Measurements from ENCODE around the gene LAMA1. TPM values are rescaled to one million over a fixed set of nuclear protein-coding genes. Genes with fewer than 3 reads are reported as not detected.

Gene LAMA1, protein sequence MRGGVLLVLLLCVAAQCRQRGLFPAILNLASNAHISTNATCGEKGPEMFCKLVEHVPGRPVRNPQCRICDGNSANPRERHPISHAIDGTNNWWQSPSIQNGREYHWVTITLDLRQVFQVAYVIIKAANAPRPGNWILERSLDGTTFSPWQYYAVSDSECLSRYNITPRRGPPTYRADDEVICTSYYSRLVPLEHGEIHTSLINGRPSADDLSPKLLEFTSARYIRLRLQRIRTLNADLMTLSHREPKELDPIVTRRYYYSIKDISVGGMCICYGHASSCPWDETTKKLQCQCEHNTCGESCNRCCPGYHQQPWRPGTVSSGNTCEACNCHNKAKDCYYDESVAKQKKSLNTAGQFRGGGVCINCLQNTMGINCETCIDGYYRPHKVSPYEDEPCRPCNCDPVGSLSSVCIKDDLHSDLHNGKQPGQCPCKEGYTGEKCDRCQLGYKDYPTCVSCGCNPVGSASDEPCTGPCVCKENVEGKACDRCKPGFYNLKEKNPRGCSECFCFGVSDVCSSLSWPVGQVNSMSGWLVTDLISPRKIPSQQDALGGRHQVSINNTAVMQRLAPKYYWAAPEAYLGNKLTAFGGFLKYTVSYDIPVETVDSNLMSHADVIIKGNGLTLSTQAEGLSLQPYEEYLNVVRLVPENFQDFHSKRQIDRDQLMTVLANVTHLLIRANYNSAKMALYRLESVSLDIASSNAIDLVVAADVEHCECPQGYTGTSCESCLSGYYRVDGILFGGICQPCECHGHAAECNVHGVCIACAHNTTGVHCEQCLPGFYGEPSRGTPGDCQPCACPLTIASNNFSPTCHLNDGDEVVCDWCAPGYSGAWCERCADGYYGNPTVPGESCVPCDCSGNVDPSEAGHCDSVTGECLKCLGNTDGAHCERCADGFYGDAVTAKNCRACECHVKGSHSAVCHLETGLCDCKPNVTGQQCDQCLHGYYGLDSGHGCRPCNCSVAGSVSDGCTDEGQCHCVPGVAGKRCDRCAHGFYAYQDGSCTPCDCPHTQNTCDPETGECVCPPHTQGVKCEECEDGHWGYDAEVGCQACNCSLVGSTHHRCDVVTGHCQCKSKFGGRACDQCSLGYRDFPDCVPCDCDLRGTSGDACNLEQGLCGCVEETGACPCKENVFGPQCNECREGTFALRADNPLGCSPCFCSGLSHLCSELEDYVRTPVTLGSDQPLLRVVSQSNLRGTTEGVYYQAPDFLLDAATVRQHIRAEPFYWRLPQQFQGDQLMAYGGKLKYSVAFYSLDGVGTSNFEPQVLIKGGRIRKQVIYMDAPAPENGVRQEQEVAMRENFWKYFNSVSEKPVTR (N-terminal part only)
- total RNA-seq = 1 to 10 TPM in 2 of 4 donors, under 1 TPM in 1, not detected in 1; 0.48 to 2.9 (median 2.6) TPM

DNA sequence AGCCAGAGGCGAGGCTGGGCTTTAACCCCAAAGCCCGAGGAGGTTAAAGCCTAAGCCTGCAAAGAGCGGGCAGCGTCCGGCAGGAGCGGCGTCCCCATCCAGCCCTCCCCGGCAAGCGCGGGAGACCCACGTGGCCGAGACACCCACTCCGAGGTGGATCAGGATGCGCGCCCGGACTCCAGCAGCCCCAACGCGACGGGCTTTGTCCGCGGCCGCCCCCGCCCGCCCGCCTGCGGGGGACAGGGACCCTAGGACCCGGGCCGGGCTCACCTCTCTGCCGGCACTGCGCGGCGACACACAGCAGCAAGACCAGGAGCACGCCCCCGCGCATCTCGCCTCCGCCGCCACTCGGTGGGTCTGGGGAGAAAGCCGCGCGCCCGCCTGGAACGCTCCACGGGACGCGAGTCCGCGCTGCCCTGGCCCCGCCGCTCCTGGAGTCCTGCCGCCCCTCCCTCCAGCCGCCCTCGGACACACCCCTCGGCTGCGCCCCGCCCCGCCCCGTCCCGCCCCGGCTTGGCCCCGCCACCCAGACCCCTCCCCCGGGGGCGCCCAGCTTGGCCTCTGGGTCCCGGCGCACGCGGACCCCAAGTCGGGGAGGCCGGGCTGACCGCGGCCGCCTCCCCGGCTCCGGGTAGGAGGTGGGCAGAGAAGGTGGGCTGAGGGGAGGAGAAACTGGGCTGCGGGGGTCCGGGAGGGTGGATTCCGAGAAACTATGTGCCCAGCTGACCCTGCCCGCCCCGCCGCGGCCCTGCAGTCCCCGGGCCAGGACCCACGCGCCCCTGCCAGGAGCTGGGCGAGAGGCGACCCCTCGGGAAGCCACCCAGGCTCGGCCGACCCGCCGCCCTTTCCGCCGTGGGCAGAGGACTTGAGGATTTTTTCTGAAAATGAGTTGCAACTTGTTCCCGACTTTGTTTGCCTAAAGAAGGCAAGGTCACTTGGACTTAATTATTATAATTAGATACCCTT, at the start of gene LAMA1:
LAMA1 (minus strand) TSS at position 408 of the 966 bp plus-strand sequence; CDS start at position 331, 77 bp downstream.
- intact Hi-C loops (cut with DNase I; ENCODE audit: low total_unique reads) = no loop called here
- DNase-seq = no peak
- H3K4me3 ChIP-seq = peak within 1 kb of the TSS in 3 of 4 donors; percentile 7 to 50 (median 15)
- TF ChIP-seq POLR2A (IDR thresholded peaks at IDR 0.05) (no peak), EP300 (IDR thresholded peaks at IDR 0.05; ENCODE audit: low read depth) (no peak), POLR2AphosphoS5 (IDR thresholded peaks at IDR 0.05) (no peak)
- TF ChIP-seq, protein P1, sequence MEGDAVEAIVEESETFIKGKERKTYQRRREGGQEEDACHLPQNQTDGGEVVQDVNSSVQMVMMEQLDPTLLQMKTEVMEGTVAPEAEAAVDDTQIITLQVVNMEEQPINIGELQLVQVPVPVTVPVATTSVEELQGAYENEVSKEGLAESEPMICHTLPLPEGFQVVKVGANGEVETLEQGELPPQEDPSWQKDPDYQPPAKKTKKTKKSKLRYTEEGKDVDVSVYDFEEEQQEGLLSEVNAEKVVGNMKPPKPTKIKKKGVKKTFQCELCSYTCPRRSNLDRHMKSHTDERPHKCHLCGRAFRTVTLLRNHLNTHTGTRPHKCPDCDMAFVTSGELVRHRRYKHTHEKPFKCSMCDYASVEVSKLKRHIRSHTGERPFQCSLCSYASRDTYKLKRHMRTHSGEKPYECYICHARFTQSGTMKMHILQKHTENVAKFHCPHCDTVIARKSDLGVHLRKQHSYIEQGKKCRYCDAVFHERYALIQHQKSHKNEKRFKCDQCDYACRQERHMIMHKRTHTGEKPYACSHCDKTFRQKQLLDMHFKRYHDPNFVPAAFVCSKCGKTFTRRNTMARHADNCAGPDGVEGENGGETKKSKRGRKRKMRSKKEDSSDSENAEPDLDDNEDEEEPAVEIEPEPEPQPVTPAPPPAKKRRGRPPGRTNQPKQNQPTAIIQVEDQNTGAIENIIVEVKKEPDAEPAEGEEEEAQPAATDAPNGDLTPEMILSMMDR (IDR thresholded peaks at IDR 0.05) = no peak
- no peaks in the 10 kb centered on the region for H3K36me3 ChIP-seq
- H3K4me1 ChIP-seq = peaks cover 0 to 20% (median 9%) of the 10 kb centered on the region in 4 donors
- peaks cover 63% of the 10 kb centered on the region for H3K27me3 ChIP-seq
- in situ Hi-C loops (cut with MboI; ENCODE audit: low pct_ligation_motif_present in 1 of 4, low pct_unique_long_range_greater_than_20kb in 1 of 4, low sequenced_read_pairs in 3 of 4) = no loop called here
- WGBS, 2 donors (ENCODE audit: low coverage in 1 of 2) = 17% methylated on average over 47 of the region's 95 CpGs; no CpG with 5 or more reads in 1 of the 2 donors
- no peaks in the 10 kb centered on the region for H3K9me3 ChIP-seq
- no peak within 1 kb of the TSS for H3K27ac ChIP-seq

DNA sequence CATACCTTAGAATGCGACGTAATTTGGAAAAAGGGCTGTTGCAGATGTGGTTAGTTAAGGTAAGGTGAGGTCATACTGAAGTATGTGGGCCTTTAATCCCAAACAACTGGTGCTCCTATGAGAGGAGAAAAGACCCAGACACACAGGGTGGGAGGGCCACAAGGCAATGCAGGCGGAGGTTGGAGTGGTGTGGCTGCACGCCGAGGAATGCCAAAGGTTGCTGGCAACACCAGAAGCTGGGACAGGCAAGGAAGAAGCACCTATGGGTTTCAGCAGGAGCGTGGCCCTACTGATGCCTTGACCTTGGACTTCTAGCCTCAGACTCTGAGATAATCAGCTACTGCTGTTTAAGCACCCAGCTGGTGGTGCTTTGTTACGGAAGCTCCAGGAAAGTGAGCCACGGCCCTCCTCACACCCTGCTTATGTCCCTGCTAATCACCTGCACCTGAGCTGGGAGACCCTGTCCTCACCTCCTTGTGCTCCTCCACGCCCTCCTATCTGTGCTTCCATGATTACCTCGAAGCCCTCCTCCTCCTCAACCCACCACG, 48.3 kb upstream of the LAMA1 start:
- no peak for DNase-seq
- Histone ChIP-seq H3K4me1 (no peaks in the 10 kb centered on the region), H3K9me3 (no peaks in the 10 kb centered on the region), H3K27ac (no peak overlapping the region), H3K4me3 (no peak overlapping the region), H3K36me3 (no peaks in the 10 kb centered on the region), H3K27me3 (no peaks in the 10 kb centered on the region)
- TF ChIP-seq POLR2AphosphoS5 (IDR thresholded peaks at IDR 0.05) (no peak), EP300 (IDR thresholded peaks at IDR 0.05; ENCODE audit: low read depth) (no peak), POLR2A (IDR thresholded peaks at IDR 0.05) (no peak)
- TF ChIP-seq, protein P1 (IDR thresholded peaks at IDR 0.05) = no peak
- in situ Hi-C loops (cut with MboI; ENCODE audit: low pct_ligation_motif_present in 1 of 4, low pct_unique_long_range_greater_than_20kb in 1 of 4, low sequenced_read_pairs in 3 of 4) (loop anchor here in 1 of 4 donors (25.0 kb wide), 1 partner anchor 254 kb away; no protein-coding TSS in a partner anchor), intact Hi-C loops (cut with DNase I; ENCODE audit: low total_unique reads) (no loop called here)
- 78% methylated on average over 11 of the region's 11 CpGs; no CpG with 5 or more reads in 1 of the 2 donors for WGBS, 2 donors (ENCODE audit: low coverage in 1 of 2)

DNA sequence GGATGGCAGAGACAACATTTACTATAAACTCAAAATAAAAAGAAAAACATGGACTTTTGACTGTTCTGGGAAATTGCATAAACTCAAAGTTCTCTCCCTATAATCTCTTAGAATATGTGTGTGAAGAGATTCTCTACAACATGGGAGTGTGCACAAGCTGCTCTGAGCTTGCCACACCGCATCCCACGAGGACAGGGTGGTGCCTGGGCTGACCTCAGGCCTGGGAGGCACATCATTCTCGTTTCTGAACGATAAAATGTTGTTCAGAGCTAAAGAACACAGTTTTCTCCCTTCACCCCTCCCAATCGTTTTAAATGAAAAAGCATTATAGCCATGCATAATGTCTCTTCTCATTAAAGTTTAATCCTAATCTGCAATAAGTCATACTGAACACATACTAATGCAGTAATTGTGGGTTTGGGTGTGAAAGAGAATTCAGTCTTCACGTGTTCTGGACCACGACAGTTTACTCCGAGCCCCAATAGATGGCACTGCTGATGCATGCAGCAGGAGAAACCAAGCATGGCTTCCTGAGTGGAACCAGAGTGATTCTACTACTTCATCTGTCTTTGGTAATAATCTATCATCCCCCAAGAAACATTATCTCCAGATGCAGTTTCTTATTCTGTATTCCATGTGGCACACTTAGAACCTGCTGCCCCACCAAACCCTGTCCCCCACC, 46.9 kb upstream of the LAMA1 start:
- H3K36me3 ChIP-seq = no peaks in the 10 kb centered on the region
- no peak overlapping the region for H3K4me3 ChIP-seq
- H3K4me1 ChIP-seq = no peaks in the 10 kb centered on the region
- intact Hi-C loops (cut with DNase I; ENCODE audit: low total_unique reads) (no loop called here), in situ Hi-C loops (cut with MboI; ENCODE audit: low pct_ligation_motif_present in 1 of 4, low pct_unique_long_range_greater_than_20kb in 1 of 4, low sequenced_read_pairs in 3 of 4) (loop anchor here in 1 of 4 donors (25.0 kb wide), 1 partner anchor 252 kb away; no protein-coding TSS in a partner anchor)
- no peak for TF ChIP-seq POLR2A (IDR thresholded peaks at IDR 0.05)
- TF ChIP-seq, protein P1 (IDR thresholded peaks at IDR 0.05) = no peak
- TF ChIP-seq EP300 (IDR thresholded peaks at IDR 0.05; ENCODE audit: low read depth) = no peak
- no peak for TF ChIP-seq POLR2AphosphoS5 (IDR thresholded peaks at IDR 0.05)
- no peaks in the 10 kb centered on the region for H3K9me3 ChIP-seq
- WGBS, 2 donors (ENCODE audit: low coverage in 1 of 2) = 22 to 39% methylated on average over 5 to 8 of the region's 8 CpGs
- DNase-seq = no peak
- H3K27ac ChIP-seq = no peak overlapping the region
- no peaks in the 10 kb centered on the region for H3K27me3 ChIP-seq

Measured in transverse colon (tissue), 4 donors.